Suprapubic skin (tissue), 3 donors: Measurements from ENCODE around the gene CYP4B1.

Experiments used
- CTCF ChIP-seq, 2 donors: fragments of 200-600 bp in 1 of 2; fragments of 450-650 bp in 1 of 2; sonication (generic) in 1 of 2; IDR thresholded peaks; one replicate each; pipeline ENCODE4 v1.5.1; 2016 to 2019; ENCODE audit warnings: antibody characterized with exemption in 2 of 2, mild to moderate bottlenecking in 1 of 2, moderate library complexity in 1 of 2
- EP300 ChIP-seq: sonication (generic); formaldehyde crosslinking; IDR thresholded peaks from one replicate; pipeline ENCODE4 v1.6.1; 2017; ENCODE audit warnings: antibody characterized with exemption

GRCh38 chr1:46823151-46823550 lies 24.3 kb downstream of the CYP4B1 start:
- TF ChIP-seq CTCF (IDR thresholded peaks at IDR 0.05) (no peak), EP300 (no peak)
